HEK293 (cell line): ENCODE data around the gene COX7A2L.

Source experiments
- CTCF ChIP-seq: fragments of 450-650 bp; formaldehyde crosslinking; IDR thresholded peaks from 2 replicates; pipeline ENCODE4 v1.5.1; 2016; ENCODE audit warnings: missing biosample characterization, missing genetic modification characterization
- ZNF473 ChIP-seq: fragments of 450-650 bp; formaldehyde crosslinking; IDR thresholded peaks from 2 replicates; pipeline ENCODE4 v1.5.1; 2017; ENCODE audit warnings: missing biosample characterization, missing genetic modification characterization
- ZNF501 ChIP-seq: fragments of 450-650 bp; formaldehyde crosslinking; IDR thresholded peaks from 2 replicates; pipeline ENCODE4 v1.5.1; 2016; ENCODE audit warnings: missing biosample characterization, missing genetic modification characterization
- ZNF555 ChIP-seq: fragments of 450-650 bp; formaldehyde crosslinking; conservative IDR thresholded peaks from 2 replicates; pipeline ENCODE4 v1.5.1; 2017; ENCODE audit warnings: missing biosample characterization, mild to moderate bottlenecking, missing genetic modification characterization, inconsistent platforms
- ZNF639 ChIP-seq: fragments of 450-650 bp; formaldehyde crosslinking; IDR thresholded peaks from 2 replicates; pipeline ENCODE4 v1.5.1; 2016; ENCODE audit warnings: missing biosample characterization, missing genetic modification characterization

GRCh38 chr2:42328148-42328833, 32.7 kb downstream of the COX7A2L start:
- TF ChIP-seq ZNF555 (tag by site-specific recombination) (no peak), ZNF639 (tag by site-specific recombination) (no peak), ZNF501 (tag by site-specific recombination) (no peak), CTCF (tag by site-specific recombination) (no peak), ZNF473 (no peak)
